Psoas muscle (tissue), 8 donors: ENCODE results near the gene WASF3. TPM values are rescaled to one million over a fixed set of nuclear protein-coding genes. Genes with fewer than 3 reads are reported as not detected.

Experiments
- ATAC-seq, 4 donors: fragments of 200-7000 bp; cut with Tn5 transposase; one replicate each; pipeline ENCODE4 v1.9.1; 2020; ENCODE audit warnings: moderate library complexity in 3 of 4, mild to moderate bottlenecking in 2 of 4
- DNase-seq, 2 donors: peaks; one replicate each; pipeline ENCODE4 v3.0.0-alpha.2; 2020
- H3K27ac ChIP-seq: fragments of 200-600 bp; one replicate; pipeline ENCODE4 v1.8.0; 2022
- H3K27me3 ChIP-seq, 3 donors: fragments of 200-600 bp in 1 of 3; one replicate each; pipeline versions ENCODE4 v1.6.1 to v1.8.0; 2013 to 2022; ENCODE audit warnings: low read length in 2 of 3, mild to moderate bottlenecking in 2 of 3, moderate library complexity in 1 of 3; ENCODE audit not compliant: insufficient read depth in 3 of 3
- H3K36me3 ChIP-seq, 2 donors: fragments of 200-600 bp in 1 of 2; one replicate each; pipeline versions ENCODE4 v1.6.1 to v1.8.0; 2013 to 2022; ENCODE audit warnings: low read depth in 1 of 2, mild to moderate bottlenecking in 1 of 2, moderate library complexity in 1 of 2; ENCODE audit not compliant: insufficient read depth in 1 of 2
- H3K4me1 ChIP-seq: fragments of 200-600 bp; one replicate; pipeline ENCODE4 v1.8.0; 2022
- H3K4me3 ChIP-seq: fragments of 200-600 bp; one replicate; pipeline ENCODE4 v1.8.0; 2022; ENCODE audit warnings: mild to moderate bottlenecking
- H3K9me3 ChIP-seq: fragments of 200-600 bp; one replicate; pipeline ENCODE4 v1.8.0; 2022
- CTCF ChIP-seq: fragments of 200-600 bp; IDR thresholded peaks from one replicate; pipeline ENCODE4 v1.8.0; 2022; ENCODE audit warnings: antibody characterized with exemption
- WGBS, 3 donors: extraction: QIAGEN DNeasy Blood & Tissue Kit; methylation state at CpG; one replicate each; pipeline versions ENCODE4 v1.1.6 to v1.1.7; 2013; 5-methylcytosine and 5-hydroxymethylcytosine counted together
- intact Hi-C, 2 donors: fragments of 100-400 bp; cut with DNase I; formaldehyde crosslinking; loops; one replicate each; pipeline versions ENCODE4 v1.11.0 to v1.14.2; 2022
- polyA plus RNA-seq, 3 donors: library from polyadenylated mRNA; stranded (reverse); fragments of 200-250 nt; gene quantifications; one replicate each; pipeline ENCODE4 v1.2.3, GENCODE V29; 2013
- total RNA-seq, 4 donors: library from RNA; stranded (reverse); fragmentation: NEBNext Ultra II Directional in 2 of 4; extraction: Animal tissue kit (Norgen Biotek cat#: 25700) in 2 of 4; gene quantifications; one replicate each; pipeline versions ENCODE4 v1.2.1 to v1.2.4, GENCODE V29; 2021 to 2023
- donor health status: healthy with polysubstance abuse.
- donor health status: DM: no; HTN: no; CAD: no; lungs with moderate emphysema.
- donor health status: Bipolar disorder and iron deficiency.
- donor health status: healthy.
- donor health status: DM: yes; HTN: yes; CAD: no.
- donor health status: DM: no; HTN: no; CAD: no.
- donor health status: DM: no; HTN: no; CAD: no.
- donor health status: DM: yes; HTN: yes; CAD: no.

WASF3 gene
- total and polyA plus RNA-seq, 7 donors: 2.5 to 9.7 (median 6.8) TPM

- H3K4me1 ChIP-seq: no peaks in the 10 kb centered on the region
- no peak for DNase-seq
- no peaks in the 10 kb centered on the region for H3K27me3 ChIP-seq
- intact Hi-C loops: no loop called here
- H3K27ac ChIP-seq: no peak overlapping the region
- TF ChIP-seq CTCF: no peak
- ATAC-seq: no peak
- H3K4me3 ChIP-seq: no peak overlapping the region
- WGBS, 3 donors: 85 to 89% (median 88%) methylated on average over 2 of the region's 2 CpGs
- no peaks in the 10 kb centered on the region for H3K36me3 ChIP-seq
- no peaks in the 10 kb centered on the region for H3K9me3 ChIP-seq
Measured at GRCh38 chr13:26616126-26616525, 58.6 kb downstream of the WASF3 start.

GRCh38 chr13:26618726-26619125 lies 61.2 kb downstream of the WASF3 start:
- 76 to 85% (median 84%) methylated on average over 2 of the region's 2 CpGs for WGBS, 3 donors
- Histone ChIP-seq H3K27ac (no peak overlapping the region), H3K27me3 (no peaks in the 10 kb centered on the region), H3K4me3 (no peak overlapping the region), H3K4me1 (no peaks in the 10 kb centered on the region), H3K36me3 (no peaks in the 10 kb centered on the region), H3K9me3 (no peaks in the 10 kb centered on the region)
- ATAC-seq (no peak), DNase-seq (no peak)
- intact Hi-C loops: no loop called here
- TF ChIP-seq CTCF: no peak

GRCh38 chr13:26619358-26619757 lies 61.9 kb downstream of the WASF3 start:
- intact Hi-C loops: no loop called here
- DNase-seq: no peak
- no peak overlapping the region for H3K27ac ChIP-seq
- H3K4me1 ChIP-seq: no peaks in the 10 kb centered on the region
- H3K27me3 ChIP-seq: no peaks in the 10 kb centered on the region
- WGBS, 3 donors: 73 to 86% (median 78%) methylated on average over 2 of the region's 2 CpGs
- no peak for ATAC-seq
- H3K4me3 ChIP-seq: no peak overlapping the region
- H3K36me3 ChIP-seq: no peaks in the 10 kb centered on the region
- peaks cover under 1% of the 10 kb centered on the region for H3K9me3 ChIP-seq
- no peak for TF ChIP-seq CTCF

GRCh38 chr13:26621731-26622401 lies 64.4 kb downstream of the WASF3 start:
- 89 to 91% (median 90%) methylated on average over 4 of the region's 4 CpGs for WGBS, 3 donors
- TF ChIP-seq CTCF: no peak
- no peak overlapping the region for H3K4me3 ChIP-seq
- peaks cover 3% of the 10 kb centered on the region for H3K9me3 ChIP-seq
- no peak for ATAC-seq
- no peaks in the 10 kb centered on the region for H3K27me3 ChIP-seq
- DNase-seq: no peak
- no peak overlapping the region for H3K27ac ChIP-seq
- intact Hi-C loops: no loop called here
- no peaks in the 10 kb centered on the region for H3K4me1 ChIP-seq
- H3K36me3 ChIP-seq: no peaks in the 10 kb centered on the region

GRCh38 chr13:26623125-26623524 lies 65.6 kb downstream of the WASF3 start:
- 50 to 75% (median 70%) methylated on average over 3 of the region's 3 CpGs for WGBS, 3 donors
- no peaks in the 10 kb centered on the region for H3K36me3 ChIP-seq
- DNase-seq: no peak
- ATAC-seq: no peak
- H3K27ac ChIP-seq: no peak overlapping the region
- TF ChIP-seq CTCF: no peak
- peaks cover 3% of the 10 kb centered on the region for H3K9me3 ChIP-seq
- no peak overlapping the region for H3K4me3 ChIP-seq
- H3K27me3 ChIP-seq: no peaks in the 10 kb centered on the region
- intact Hi-C loops: no loop called here
- no peaks in the 10 kb centered on the region for H3K4me1 ChIP-seq
